IMR-90 (cell line): ENCODE data around the gene PQBP1. TPM values are rescaled to one million over a fixed set of nuclear protein-coding genes. Genes with fewer than 3 reads are reported as not detected.

Source experiments
- ATAC-seq: fragments of 200-7000 bp; cut with Tn5 transposase; 2 replicates; pipeline ENCODE4 v1.9.1; 2020; ENCODE audit warnings: low read depth, mild to moderate bottlenecking, moderate library complexity
- BruUV-seq: library from RNA; stranded (reverse); fragments of 400-500 nt; replicated peaks from 2 replicates; lab custom pipeline; 2021; lab: Mats Ljungman, UMichigan
- CTCF ChIA-PET: fragments of 300-600 bp; formaldehyde crosslinking; extraction: SDS; loops from one replicate; lab custom pipeline; 2021; ENCODE audit warnings: antibody characterized with exemption; lab: Yijun Ruan, JAX
- POLR2A ChIA-PET: fragments of 300-600 bp; sonication (Branson Sonifier 250); formaldehyde crosslinking; loops from one replicate; lab custom pipeline; 2022; ENCODE audit warnings: antibody characterized with exemption; ENCODE audit not compliant: unreplicated experiment; lab: Charles Lee
- DNase-seq: peaks from one replicate; pipeline ENCODE4 v3.0.0; 2013
- H2AFZ ChIP-seq: replicated peaks from 2 replicates; pipeline ENCODE3; 2013; ENCODE audit warnings: low read length, mild to moderate bottlenecking; ENCODE audit not compliant: poor library complexity
- H2AK5ac ChIP-seq: 2 replicates; pipeline ENCODE4 v1.6.1; 2013; ENCODE audit warnings: low read depth, low read length, inconsistent platforms
- H2AK9ac ChIP-seq: replicated peaks from 2 replicates; pipeline ENCODE3; 2013; ENCODE audit warnings: mild to moderate bottlenecking, low read depth, low read length, moderate library complexity; ENCODE audit not compliant: poor library complexity
- H2BK120ac ChIP-seq: 2 replicates; pipeline ENCODE4 v1.6.1; 2013; ENCODE audit warnings: low read depth, low read length, inconsistent platforms
- H2BK15ac ChIP-seq: 3 replicates; pipeline ENCODE4 v1.6.1; 2013; ENCODE audit warnings: low read depth, low read length, inconsistent platforms
- H2BK20ac ChIP-seq: 2 replicates; pipeline ENCODE4 v1.6.1; 2013; ENCODE audit warnings: low read depth, mild to moderate bottlenecking, inconsistent platforms, low read length, moderate library complexity
- H2BK5ac ChIP-seq: 2 replicates; pipeline ENCODE4 v1.6.1; 2013; ENCODE audit warnings: mild to moderate bottlenecking, low read depth, low read length, inconsistent platforms; ENCODE audit not compliant: poor library complexity, severe bottlenecking
- H3K14ac ChIP-seq: replicated peaks from 2 replicates; pipeline ENCODE4 v1.6.1; 2013; ENCODE audit warnings: low read depth, low read length, inconsistent platforms
- H3K18ac ChIP-seq: 2 replicates; pipeline ENCODE4 v1.6.1; 2013; ENCODE audit warnings: low read depth, low read length, control low read depth
- H3K23ac ChIP-seq: 2 replicates; pipeline ENCODE4 v1.6.1; 2013; ENCODE audit warnings: low read depth, low read length, inconsistent platforms
- H3K27ac ChIP-seq: 2 replicates; pipeline ENCODE4 v1.5.1; 2013; ENCODE audit warnings: mild to moderate bottlenecking, control low read depth, low read length; ENCODE audit not compliant: insufficient read depth
- H3K27me3 ChIP-seq: 2 replicates; pipeline ENCODE4 v1.6.1; 2013; ENCODE audit warnings: low read length; ENCODE audit not compliant: control insufficient read depth, insufficient read depth
- H3K36me3 ChIP-seq: 2 replicates; pipeline ENCODE4 v1.6.1; 2013; ENCODE audit warnings: low read length, mixed read lengths; ENCODE audit not compliant: control insufficient read depth, insufficient read depth
- H3K4ac ChIP-seq: 2 replicates; pipeline ENCODE4 v1.6.1; 2013; ENCODE audit warnings: low read depth, low read length, inconsistent platforms
- H3K4me1 ChIP-seq: 2 replicates; pipeline ENCODE4 v1.6.1; 2013; ENCODE audit warnings: low read length, mixed read lengths; ENCODE audit not compliant: control insufficient read depth, insufficient read depth
- H3K4me2 ChIP-seq: 2 replicates; pipeline ENCODE4 v1.6.1; 2013; ENCODE audit warnings: low read depth, mild to moderate bottlenecking, control low read depth, low read length, moderate library complexity
- H3K4me3 ChIP-seq: 2 replicates; pipeline ENCODE4 v1.5.1; 2013; ENCODE audit warnings: low read depth, mild to moderate bottlenecking, control low read depth, low read length, moderate library complexity; ENCODE audit not compliant: insufficient read depth
- H3K56ac ChIP-seq: 2 replicates; pipeline ENCODE4 v1.6.1; 2013; ENCODE audit warnings: low read length, inconsistent platforms; ENCODE audit not compliant: insufficient read depth; ENCODE audit errors: extremely low read depth
- H3K79me1 ChIP-seq, 2 experiments: 2 replicates each; pipeline ENCODE4 v1.6.1; 2013; ENCODE audit warnings: low read length in 2 of 2, inconsistent platforms in 1 of 2, low read depth in 1 of 2
- H3K9ac ChIP-seq: 2 replicates; pipeline ENCODE4 v1.6.1; 2013; ENCODE audit warnings: low read depth, low read length, control low read depth
- H3K9me1 ChIP-seq: 2 replicates; pipeline ENCODE4 v1.6.1; 2013; ENCODE audit warnings: low read length, inconsistent platforms; ENCODE audit not compliant: insufficient read depth
- H3K9me3 ChIP-seq: 2 replicates; pipeline ENCODE4 v1.6.1; 2013; ENCODE audit warnings: low read length; ENCODE audit not compliant: control insufficient read depth, insufficient read depth
- H4K20me1 ChIP-seq: 2 replicates; pipeline ENCODE4 v1.6.1; 2013; ENCODE audit warnings: low read length, inconsistent platforms; ENCODE audit not compliant: insufficient read depth
- H4K5ac ChIP-seq: 2 replicates; pipeline ENCODE4 v1.6.1; 2013; ENCODE audit warnings: mild to moderate bottlenecking, low read depth, low read length, control low read depth
- H4K8ac ChIP-seq, 2 experiments: 2 replicates each; pipeline ENCODE4 v1.6.1; 2013; ENCODE audit warnings: low read depth in 2 of 2, low read length in 2 of 2, control low read depth in 1 of 2, inconsistent platforms in 1 of 2
- H4K91ac ChIP-seq: 2 replicates; pipeline ENCODE4 v1.6.1; 2013; ENCODE audit warnings: low read depth, low read length, inconsistent platforms; ENCODE audit not compliant: insufficient read depth
- BHLHE40 ChIP-seq: fragments of 150-350 bp; IDR thresholded peaks from 2 replicates; pipeline ENCODE4 v1.6.1; 2016; ENCODE audit warnings: mild to moderate bottlenecking, low read depth, low read length
- CHD1 ChIP-seq: IDR thresholded peaks from 2 replicates; pipeline ENCODE4 v1.6.1; 2012; ENCODE audit warnings: low read depth, low read length, improper control_type of control experiment
- FOS ChIP-seq: fragments of 150-350 bp; IDR thresholded peaks from 2 replicates; pipeline ENCODE4 v1.6.1; 2016; ENCODE audit warnings: low read depth, low read length
- MAFK ChIP-seq: IDR thresholded peaks from 2 replicates; pipeline ENCODE4 v1.6.1; 2012; ENCODE audit warnings: low read depth, low read length, improper control_type of control experiment
- MAZ ChIP-seq: IDR thresholded peaks from 2 replicates; pipeline ENCODE4 v1.6.1; 2012; ENCODE audit warnings: low read depth, mild to moderate bottlenecking, low read length, improper control_type of control experiment, moderate library complexity, borderline replicate concordance
- MXI1 ChIP-seq: IDR thresholded peaks from 2 replicates; pipeline ENCODE4 v1.6.1; 2012; ENCODE audit warnings: low read depth, mild to moderate bottlenecking, low read length, moderate library complexity, borderline replicate concordance
- POLR2A ChIP-seq: IDR thresholded peaks from 2 replicates; pipeline ENCODE4 v1.6.1; 2012; ENCODE audit warnings: mild to moderate bottlenecking, low read depth, low read length
- RAD21 ChIP-seq: IDR thresholded peaks from 2 replicates; pipeline ENCODE4 v1.6.1; 2012; ENCODE audit warnings: low read length, improper control_type of control experiment
- RCOR1 ChIP-seq: IDR thresholded peaks from 2 replicates; pipeline ENCODE4 v1.6.1; 2012; ENCODE audit warnings: mild to moderate bottlenecking, low read length, improper control_type of control experiment; ENCODE audit not compliant: insufficient replicate concordance
- RFX5 ChIP-seq: IDR thresholded peaks from 2 replicates; pipeline ENCODE4 v1.8.0; 2012; ENCODE audit warnings: low read depth, mild to moderate bottlenecking, low read length, moderate library complexity
- SMC3 ChIP-seq: fragments of 150-350 bp; IDR thresholded peaks from 2 replicates; pipeline ENCODE4 v1.6.1; 2016; ENCODE audit warnings: low read depth, mild to moderate bottlenecking, antibody characterized with exemption, low read length, moderate library complexity
- WGBS, 2 experiments: methylation state at CpG; one replicate each; pipeline versions ENCODE4 v1.1.5 to v1.1.7; 2013; ENCODE audit warnings: missing lambda C conversion rate in 2 of 2; ENCODE audit not compliant: insufficient read length in 1 of 2; ENCODE audit errors: extremely low coverage in 2 of 2; 5-methylcytosine and 5-hydroxymethylcytosine counted together
- dilution Hi-C: fragments of 300-500 bp; cut with HindIII; formaldehyde crosslinking; loops from one replicate; pipeline ENCODE4 v1.14.3; 2018; ENCODE audit warnings: low sequenced_read_pairs; ENCODE audit not compliant: unreplicated experiment
- in situ Hi-C: fragments of 300-500 bp; cut with MboI; formaldehyde crosslinking; loops from 3 replicates; pipeline ENCODE4 v1.14.3; 2019; ENCODE audit warnings: low sequenced_read_pairs, inconsistent platforms, mixed read lengths
- intact Hi-C: fragments of 100-400 bp; cut with micrococcal nuclease; formaldehyde crosslinking; loops from 2 replicates; pipeline ENCODE4 v1.10.0; 2022
- polyA plus RNA-seq, 3 experiments: library from polyadenylated mRNA; depleted of rRNA; stranded (reverse); fragments of >200 nt; gene quantifications; 2 replicates each; pipeline ENCODE4 v1.2.3, GENCODE V29; 2012; ENCODE audit warnings: low replicate concordance in 1 of 3
- total RNA-seq: library from RNA; depleted of rRNA; stranded (reverse); fragments of >200 nt; gene quantifications from 2 replicates; pipeline ENCODE4 v1.2.3, GENCODE V29; 2012
- TF ChIP-seq, protein P1 (sequence below): fragments of 150-350 bp; IDR thresholded peaks from 2 replicates; pipeline ENCODE4 v1.6.1; 2016; ENCODE audit warnings: low read depth, mild to moderate bottlenecking, low read length, moderate library complexity, borderline replicate concordance

PQBP1 gene
- total and polyA plus RNA-seq, 2 of the 4 experiments (the other 2 are of a cell fraction): 96.4 to 120 TPM

DNA sequence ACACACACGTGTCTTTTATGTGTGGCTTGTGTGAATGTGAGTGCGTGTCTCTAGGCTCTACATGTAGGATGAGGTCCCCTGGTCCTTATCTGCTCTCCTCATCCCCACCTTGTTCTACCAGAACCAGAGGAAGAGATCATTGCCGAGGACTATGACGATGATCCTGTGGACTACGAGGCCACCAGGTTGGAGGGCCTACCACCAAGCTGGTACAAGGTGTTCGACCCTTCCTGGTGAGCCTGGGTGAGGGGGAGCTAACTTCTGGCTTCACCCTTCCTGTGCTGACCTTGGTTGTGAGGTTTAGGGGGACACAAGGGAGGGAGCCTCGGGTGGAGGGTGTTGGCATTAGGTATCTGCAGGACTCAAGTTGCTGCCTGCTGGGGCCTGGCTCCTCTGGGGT is 3.3 kb downstream of the PQBP1 start:
- peaks cover 6 to 22% of the 10 kb centered on the region in 2 experiments for H3K79me1 ChIP-seq
- H3K9me1 ChIP-seq: no peaks in the 10 kb centered on the region
- no peak overlapping the region for H4K5ac ChIP-seq
- dilution Hi-C loops: no loop called here
- ATAC-seq: no peak
- H2BK120ac ChIP-seq: no peak overlapping the region
- H2AFZ ChIP-seq: no peak overlapping the region
- no peak overlapping the region for H3K23ac ChIP-seq
- no peak overlapping the region for H2BK20ac ChIP-seq
- peaks cover 8% of the 10 kb centered on the region for H4K20me1 ChIP-seq
- DNase-seq: no peak
- no peak overlapping the region for H2AK5ac ChIP-seq
- no peak overlapping the region for H3K56ac ChIP-seq
- no peak overlapping the region for H3K18ac ChIP-seq
- TF ChIP-seq SMC3: no peak
- no peak for TF ChIP-seq RAD21
- no peak for TF ChIP-seq MXI1
- no peak for TF ChIP-seq POLR2A
- TF ChIP-seq CHD1: no peak
- TF ChIP-seq RCOR1: no peak
- no peak for TF ChIP-seq FOS
- TF ChIP-seq, protein P1, sequence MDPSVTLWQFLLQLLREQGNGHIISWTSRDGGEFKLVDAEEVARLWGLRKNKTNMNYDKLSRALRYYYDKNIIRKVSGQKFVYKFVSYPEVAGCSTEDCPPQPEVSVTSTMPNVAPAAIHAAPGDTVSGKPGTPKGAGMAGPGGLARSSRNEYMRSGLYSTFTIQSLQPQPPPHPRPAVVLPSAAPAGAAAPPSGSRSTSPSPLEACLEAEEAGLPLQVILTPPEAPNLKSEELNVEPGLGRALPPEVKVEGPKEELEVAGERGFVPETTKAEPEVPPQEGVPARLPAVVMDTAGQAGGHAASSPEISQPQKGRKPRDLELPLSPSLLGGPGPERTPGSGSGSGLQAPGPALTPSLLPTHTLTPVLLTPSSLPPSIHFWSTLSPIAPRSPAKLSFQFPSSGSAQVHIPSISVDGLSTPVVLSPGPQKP: no peak
- no peak for TF ChIP-seq MAZ
- TF ChIP-seq MAFK: no peak
- TF ChIP-seq BHLHE40: no peak
- TF ChIP-seq RFX5: no peak
- H3K9ac ChIP-seq: no peak overlapping the region
- H3K14ac ChIP-seq: no peak overlapping the region
- no peak overlapping the region for H4K8ac ChIP-seq
- no peak overlapping the region for H3K4me2 ChIP-seq
- no peak overlapping the region for H3K4me3 ChIP-seq
- H3K4ac ChIP-seq: no peak overlapping the region
- ChIA-PET POLR2A (no interaction called here), CTCF (no interaction called here)
- H2BK5ac ChIP-seq: no peak overlapping the region
- no peaks in the 10 kb centered on the region for H3K27me3 ChIP-seq
- no CpG with 5 or more reads among the region's 7 CpGs for WGBS, 2 experiments
- H3K36me3 ChIP-seq: peaks cover 16% of the 10 kb centered on the region
- in situ Hi-C loops: no loop called here
- no peak overlapping the region for H3K27ac ChIP-seq
- no peak overlapping the region for H2BK15ac ChIP-seq
- BruUV-seq: no TSS peak
- H3K9me3 ChIP-seq: no peaks in the 10 kb centered on the region; the same call in 1 of the 2 replicates
- intact Hi-C loops: no loop called here
- 0 out of 2 replicates have a peak, but pooled peaks cover 2% of the 10 kb centered on the region for H3K4me1 ChIP-seq
- H2AK9ac ChIP-seq: no peak overlapping the region
- H4K91ac ChIP-seq: no peak overlapping the region
